Measurements from ENCODE around the gene CYBC1.

The CYBC1 gene

DNA sequence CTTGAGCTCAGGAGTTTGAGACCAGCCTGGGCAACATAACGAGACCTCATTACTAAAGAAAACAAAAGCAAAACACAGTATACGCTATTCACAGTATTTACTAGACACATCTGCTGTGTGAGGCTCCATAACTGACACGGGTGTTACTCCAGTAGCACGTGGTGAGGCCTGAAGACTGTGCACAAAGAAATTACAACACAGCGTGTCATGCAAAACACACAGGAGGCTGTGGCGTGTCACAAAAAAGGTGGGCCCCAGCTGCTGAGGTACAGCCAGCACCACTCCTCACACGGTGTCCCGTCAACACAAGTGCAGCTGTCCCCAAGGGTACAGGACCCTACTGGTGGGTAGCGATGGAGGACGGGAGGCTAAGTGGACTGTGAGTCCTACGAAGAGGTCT lies 2.7 kb downstream of the CYBC1 start:
- Histone ChIP-seq H3K9ac (ENCODE audit: low read depth, low read length) (no peak overlapping the region), H3K36me3 (ENCODE audit: insufficient read depth, low read length) (peaks cover 47% of the 10 kb centered on the region), H3K79me2 (ENCODE audit: insufficient read depth, low read length) (peaks cover 57% of the 10 kb centered on the region), H3K9me3 (ENCODE audit: insufficient read depth, low read length, severe bottlenecking) (no peaks in the 10 kb centered on the region), H4K20me1 (ENCODE audit: insufficient read depth, low read length) (peaks cover 40% of the 10 kb centered on the region), H3K4me3 (ENCODE audit: low read depth in 1 of 2, low read length in 2 of 2) (no peak overlapping the region), H3K27me3 (ENCODE audit: insufficient read depth, low read length, poor library complexity) (no peaks in the 10 kb centered on the region), H3K4me1 (ENCODE audit: insufficient read depth, low read length) (peaks cover 35% of the 10 kb centered on the region), H2AFZ (ENCODE audit: low read depth, low read length) (no peak overlapping the region), H3K27ac (ENCODE audit: low read length) (peak overlapping the region; percentile 43), H3K4me2 (ENCODE audit: insufficient read depth, low read length) (peak overlapping the region; percentile 35; the same call in 1 of the 2 replicates)
- ATAC-seq (ENCODE audit: insufficient read depth, low read depth) (no peak), DNase-seq (no peak)
- no peak for TF ChIP-seq EZH2 (IDR thresholded peaks at IDR 0.05; ENCODE audit: borderline replicate concordance, low read depth, low read length, severe bottlenecking)
- TF ChIP-seq, protein P1, sequence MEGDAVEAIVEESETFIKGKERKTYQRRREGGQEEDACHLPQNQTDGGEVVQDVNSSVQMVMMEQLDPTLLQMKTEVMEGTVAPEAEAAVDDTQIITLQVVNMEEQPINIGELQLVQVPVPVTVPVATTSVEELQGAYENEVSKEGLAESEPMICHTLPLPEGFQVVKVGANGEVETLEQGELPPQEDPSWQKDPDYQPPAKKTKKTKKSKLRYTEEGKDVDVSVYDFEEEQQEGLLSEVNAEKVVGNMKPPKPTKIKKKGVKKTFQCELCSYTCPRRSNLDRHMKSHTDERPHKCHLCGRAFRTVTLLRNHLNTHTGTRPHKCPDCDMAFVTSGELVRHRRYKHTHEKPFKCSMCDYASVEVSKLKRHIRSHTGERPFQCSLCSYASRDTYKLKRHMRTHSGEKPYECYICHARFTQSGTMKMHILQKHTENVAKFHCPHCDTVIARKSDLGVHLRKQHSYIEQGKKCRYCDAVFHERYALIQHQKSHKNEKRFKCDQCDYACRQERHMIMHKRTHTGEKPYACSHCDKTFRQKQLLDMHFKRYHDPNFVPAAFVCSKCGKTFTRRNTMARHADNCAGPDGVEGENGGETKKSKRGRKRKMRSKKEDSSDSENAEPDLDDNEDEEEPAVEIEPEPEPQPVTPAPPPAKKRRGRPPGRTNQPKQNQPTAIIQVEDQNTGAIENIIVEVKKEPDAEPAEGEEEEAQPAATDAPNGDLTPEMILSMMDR (IDR thresholded peaks at IDR 0.05; ENCODE audit: borderline replicate concordance, extremely low read depth, low read length, poor library complexity, severe bottlenecking): no peak

DNA sequence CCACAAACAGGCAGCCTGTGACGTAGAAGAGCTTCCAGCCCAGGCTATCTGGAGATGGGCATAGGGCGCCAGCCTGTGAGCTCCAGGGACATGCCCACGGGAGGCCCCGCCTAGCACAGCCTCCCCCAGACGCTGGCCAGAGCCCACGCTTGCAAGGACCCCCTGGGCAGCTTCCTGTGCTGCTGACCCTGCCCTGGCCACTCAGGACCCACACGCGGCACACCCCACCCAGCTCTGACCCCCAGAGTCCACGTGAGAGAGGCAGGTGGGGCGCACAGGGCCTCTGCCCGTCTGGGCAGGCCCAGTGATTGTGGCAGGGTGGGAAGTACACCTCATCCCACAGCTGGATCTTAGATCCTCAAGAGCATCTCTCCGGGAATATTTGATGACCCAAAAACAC lies 3.9 kb downstream of the CYBC1 start:
- DNase-seq (no peak), ATAC-seq (ENCODE audit: insufficient read depth, low read depth) (no peak)
- no peaks in the 10 kb centered on the region for H3K27me3 ChIP-seq (ENCODE audit: insufficient read depth, low read length, poor library complexity)
- peaks cover 49% of the 10 kb centered on the region for H4K20me1 ChIP-seq (ENCODE audit: insufficient read depth, low read length)
- H3K79me2 ChIP-seq (ENCODE audit: insufficient read depth, low read length): peaks cover 59% of the 10 kb centered on the region
- H3K4me1 ChIP-seq (ENCODE audit: insufficient read depth, low read length): peaks cover 31% of the 10 kb centered on the region
- no peaks in the 10 kb centered on the region for H3K9me3 ChIP-seq (ENCODE audit: insufficient read depth, low read length, severe bottlenecking)
- H2AFZ ChIP-seq (ENCODE audit: low read depth, low read length): no peak overlapping the region
- no peak for TF ChIP-seq EZH2 (IDR thresholded peaks at IDR 0.05; ENCODE audit: borderline replicate concordance, low read depth, low read length, severe bottlenecking)
- TF ChIP-seq, protein P1 (IDR thresholded peaks at IDR 0.05; ENCODE audit: borderline replicate concordance, extremely low read depth, low read length, poor library complexity, severe bottlenecking): no peak
- peak overlapping the region; percentile 1; the same call in 1 of the 2 replicates for H3K27ac ChIP-seq (ENCODE audit: low read length)
- no peak overlapping the region for H3K4me3 ChIP-seq (ENCODE audit: low read depth in 1 of 2, low read length in 2 of 2)
- H3K9ac ChIP-seq (ENCODE audit: low read depth, low read length): no peak overlapping the region
- peaks cover 60% of the 10 kb centered on the region for H3K36me3 ChIP-seq (ENCODE audit: insufficient read depth, low read length)
- H3K4me2 ChIP-seq (ENCODE audit: insufficient read depth, low read length): no peak overlapping the region

DNA sequence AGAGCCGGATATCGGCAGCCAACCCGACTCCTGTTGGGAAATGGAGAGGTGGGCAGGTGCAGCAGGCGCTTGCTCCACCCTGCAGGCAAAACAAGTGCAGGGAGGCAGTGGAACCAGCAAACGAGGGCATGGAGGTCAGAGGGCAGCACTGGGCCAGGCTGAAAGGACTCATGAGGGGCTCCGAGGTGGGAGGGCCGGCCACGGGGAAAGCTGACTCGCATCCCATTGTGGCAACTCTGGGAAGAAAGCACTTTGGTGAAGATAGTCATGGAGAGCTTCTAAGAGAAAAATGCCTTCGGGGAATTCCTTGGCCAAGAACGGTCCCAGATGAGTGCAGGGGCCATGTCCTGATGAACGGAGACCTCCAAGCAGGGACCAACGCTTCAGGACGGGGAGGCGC lies 4.4 kb downstream of the CYBC1 start:
- H3K36me3 ChIP-seq (ENCODE audit: insufficient read depth, low read length): peaks cover 62% of the 10 kb centered on the region
- DNase-seq: no peak
- H3K9me3 ChIP-seq (ENCODE audit: insufficient read depth, low read length, severe bottlenecking): no peaks in the 10 kb centered on the region
- peaks cover 54% of the 10 kb centered on the region for H3K79me2 ChIP-seq (ENCODE audit: insufficient read depth, low read length)
- H3K4me3 ChIP-seq (ENCODE audit: low read depth in 1 of 2, low read length in 2 of 2): no peak overlapping the region
- no peak for ATAC-seq (ENCODE audit: insufficient read depth, low read depth)
- no peak overlapping the region for H3K4me2 ChIP-seq (ENCODE audit: insufficient read depth, low read length)
- H2AFZ ChIP-seq (ENCODE audit: low read depth, low read length): no peak overlapping the region
- H3K4me1 ChIP-seq (ENCODE audit: insufficient read depth, low read length): peaks cover 26% of the 10 kb centered on the region
- H4K20me1 ChIP-seq (ENCODE audit: insufficient read depth, low read length): peaks cover 52% of the 10 kb centered on the region
- peak overlapping the region; percentile 6; the same call in 1 of the 2 replicates for H3K27ac ChIP-seq (ENCODE audit: low read length)
- no peak for TF ChIP-seq EZH2 (IDR thresholded peaks at IDR 0.05; ENCODE audit: borderline replicate concordance, low read depth, low read length, severe bottlenecking)
- TF ChIP-seq, protein P1 (IDR thresholded peaks at IDR 0.05; ENCODE audit: borderline replicate concordance, extremely low read depth, low read length, poor library complexity, severe bottlenecking): no peak
- no peaks in the 10 kb centered on the region for H3K27me3 ChIP-seq (ENCODE audit: insufficient read depth, low read length, poor library complexity)
- no peak overlapping the region for H3K9ac ChIP-seq (ENCODE audit: low read depth, low read length)

DNA sequence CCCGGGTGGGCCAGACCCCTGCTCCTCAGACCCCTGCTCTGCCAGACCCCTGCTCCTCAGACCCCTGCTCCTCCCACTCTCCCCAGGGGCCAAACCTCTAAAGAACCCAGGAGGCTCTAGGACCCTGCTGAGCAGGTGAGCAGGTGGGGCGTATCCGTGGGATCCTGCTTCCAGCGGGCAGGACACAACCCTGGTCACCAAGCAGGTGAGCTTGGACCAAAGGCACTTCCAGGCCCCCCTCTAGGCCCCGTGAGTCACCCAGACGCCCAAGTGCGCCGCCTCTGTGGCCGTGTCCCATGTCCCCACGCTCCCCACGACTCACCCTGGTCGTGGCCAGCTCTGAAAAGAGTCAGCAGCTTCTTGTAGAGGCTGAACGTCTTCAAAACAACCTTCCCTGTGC lies 5.0 kb downstream of the CYBC1 start:
- Histone ChIP-seq H3K27ac (ENCODE audit: low read length) (no peak overlapping the region), H3K27me3 (ENCODE audit: insufficient read depth, low read length, poor library complexity) (no peaks in the 10 kb centered on the region), H3K9ac (ENCODE audit: low read depth, low read length) (no peak overlapping the region), H3K4me1 (ENCODE audit: insufficient read depth, low read length) (peaks cover 23% of the 10 kb centered on the region), H4K20me1 (ENCODE audit: insufficient read depth, low read length) (peaks cover 52% of the 10 kb centered on the region), H2AFZ (ENCODE audit: low read depth, low read length) (no peak overlapping the region), H3K36me3 (ENCODE audit: insufficient read depth, low read length) (peaks cover 62% of the 10 kb centered on the region), H3K79me2 (ENCODE audit: insufficient read depth, low read length) (peaks cover 50% of the 10 kb centered on the region), H3K4me3 (ENCODE audit: low read depth in 1 of 2, low read length in 2 of 2) (no peak overlapping the region), H3K9me3 (ENCODE audit: insufficient read depth, low read length, severe bottlenecking) (no peaks in the 10 kb centered on the region), H3K4me2 (ENCODE audit: insufficient read depth, low read length) (no peak overlapping the region)
- ATAC-seq (ENCODE audit: insufficient read depth, low read depth) (no peak), DNase-seq (no peak)
- TF ChIP-seq EZH2 (IDR thresholded peaks at IDR 0.05; ENCODE audit: borderline replicate concordance, low read depth, low read length, severe bottlenecking): no peak
- TF ChIP-seq, protein P1 (IDR thresholded peaks at IDR 0.05; ENCODE audit: borderline replicate concordance, extremely low read depth, low read length, poor library complexity, severe bottlenecking): no peak
